PFSK-1 (cell line): ENCODE data around the gene GPRC5C.

ENCODE experiments used
- FOXP2 ChIP-seq: optimal IDR thresholded peaks from 2 replicates; pipeline ENCODE3; 2011; ENCODE audit warnings: borderline replicate concordance, control low read depth, inconsistent platforms; ENCODE audit not compliant: insufficient read depth; ENCODE audit errors: extremely low read length, extremely low read depth
- POLR2AphosphoS5 ChIP-seq: IDR thresholded peaks from 2 replicates; pipeline ENCODE4 v1.6.1; 2012; ENCODE audit warnings: low read depth, mild to moderate bottlenecking, control low read depth, low read length, moderate library complexity
- SIN3A ChIP-seq: IDR thresholded peaks from 2 replicates; pipeline ENCODE4 v1.6.1; 2012; ENCODE audit warnings: mild to moderate bottlenecking, low read length, moderate library complexity, borderline replicate concordance; ENCODE audit not compliant: insufficient read depth
- TAF1 ChIP-seq: IDR thresholded peaks from 2 replicates; pipeline ENCODE4 v1.6.1; 2012; ENCODE audit warnings: low read length, control low read depth, borderline replicate concordance; ENCODE audit not compliant: insufficient read depth
- TF ChIP-seq, protein P1 (sequence below), 2 experiments: IDR thresholded peaks; 2 replicates each; pipeline versions ENCODE4 v1.6.1 to v1.8.0; 2011 to 2012; ENCODE audit warnings: low read depth in 2 of 2, low read length in 2 of 2, control low read depth in 1 of 2, inconsistent platforms in 1 of 2, mild to moderate bottlenecking in 1 of 2, moderate library complexity in 1 of 2; ENCODE audit not compliant: insufficient read depth in 1 of 2

GPRC5C gene

DNA sequence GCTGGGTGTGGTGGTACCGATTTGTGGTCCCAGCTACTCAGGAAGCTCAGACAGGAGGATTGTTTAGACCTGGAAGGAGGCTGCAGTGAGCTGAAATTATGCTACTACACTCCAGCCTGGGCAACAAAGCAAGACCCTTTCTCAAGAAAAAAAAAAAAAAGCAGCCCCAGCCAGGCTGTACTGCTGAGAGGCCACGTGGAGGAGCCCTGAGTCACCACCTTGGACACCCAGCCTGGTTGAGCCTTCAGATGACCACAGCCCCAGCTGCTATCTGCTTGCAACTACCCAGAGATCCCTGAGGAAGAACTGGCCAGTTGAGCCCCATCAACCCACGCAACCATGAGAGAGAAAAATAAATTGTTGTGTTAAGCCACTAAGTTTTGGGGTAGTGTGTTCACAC is 23.6 kb upstream of the GPRC5C start:
- TF ChIP-seq FOXP2: no peak
- no peak for TF ChIP-seq SIN3A
- TF ChIP-seq, protein P1, sequence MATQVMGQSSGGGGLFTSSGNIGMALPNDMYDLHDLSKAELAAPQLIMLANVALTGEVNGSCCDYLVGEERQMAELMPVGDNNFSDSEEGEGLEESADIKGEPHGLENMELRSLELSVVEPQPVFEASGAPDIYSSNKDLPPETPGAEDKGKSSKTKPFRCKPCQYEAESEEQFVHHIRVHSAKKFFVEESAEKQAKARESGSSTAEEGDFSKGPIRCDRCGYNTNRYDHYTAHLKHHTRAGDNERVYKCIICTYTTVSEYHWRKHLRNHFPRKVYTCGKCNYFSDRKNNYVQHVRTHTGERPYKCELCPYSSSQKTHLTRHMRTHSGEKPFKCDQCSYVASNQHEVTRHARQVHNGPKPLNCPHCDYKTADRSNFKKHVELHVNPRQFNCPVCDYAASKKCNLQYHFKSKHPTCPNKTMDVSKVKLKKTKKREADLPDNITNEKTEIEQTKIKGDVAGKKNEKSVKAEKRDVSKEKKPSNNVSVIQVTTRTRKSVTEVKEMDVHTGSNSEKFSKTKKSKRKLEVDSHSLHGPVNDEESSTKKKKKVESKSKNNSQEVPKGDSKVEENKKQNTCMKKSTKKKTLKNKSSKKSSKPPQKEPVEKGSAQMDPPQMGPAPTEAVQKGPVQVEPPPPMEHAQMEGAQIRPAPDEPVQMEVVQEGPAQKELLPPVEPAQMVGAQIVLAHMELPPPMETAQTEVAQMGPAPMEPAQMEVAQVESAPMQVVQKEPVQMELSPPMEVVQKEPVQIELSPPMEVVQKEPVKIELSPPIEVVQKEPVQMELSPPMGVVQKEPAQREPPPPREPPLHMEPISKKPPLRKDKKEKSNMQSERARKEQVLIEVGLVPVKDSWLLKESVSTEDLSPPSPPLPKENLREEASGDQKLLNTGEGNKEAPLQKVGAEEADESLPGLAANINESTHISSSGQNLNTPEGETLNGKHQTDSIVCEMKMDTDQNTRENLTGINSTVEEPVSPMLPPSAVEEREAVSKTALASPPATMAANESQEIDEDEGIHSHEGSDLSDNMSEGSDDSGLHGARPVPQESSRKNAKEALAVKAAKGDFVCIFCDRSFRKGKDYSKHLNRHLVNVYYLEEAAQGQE (IDR thresholded peaks at IDR 0.05; ENCODE audit: insufficient read depth in 1 of 2, low read depth in 2 of 2, low read length in 2 of 2): no peak
- no peak for TF ChIP-seq TAF1
- no peak for TF ChIP-seq POLR2AphosphoS5

DNA sequence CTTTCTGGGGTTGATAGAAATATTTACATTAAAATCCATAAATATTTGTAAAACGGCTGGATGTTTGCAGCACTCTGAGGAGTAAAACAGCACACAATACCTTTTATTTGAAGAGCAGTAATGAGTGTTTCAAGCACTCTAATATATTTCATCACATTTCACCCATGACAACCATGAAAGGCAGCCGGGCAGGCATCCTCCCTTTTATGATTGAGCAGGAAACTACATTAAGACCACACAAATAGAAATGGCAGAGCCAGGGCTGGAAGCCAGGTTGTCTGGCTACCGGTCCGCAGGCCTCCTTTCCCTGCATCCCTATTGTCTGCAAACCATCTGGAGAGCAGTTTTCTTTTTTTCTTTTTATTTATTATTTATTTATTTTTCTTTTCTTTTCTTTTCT is 23.1 kb upstream of the GPRC5C start:
- TF ChIP-seq POLR2AphosphoS5: no peak
- no peak for TF ChIP-seq SIN3A
- TF ChIP-seq, protein P1 (IDR thresholded peaks at IDR 0.05; ENCODE audit: insufficient read depth in 1 of 2, low read depth in 2 of 2, low read length in 2 of 2): no peak
- TF ChIP-seq TAF1: no peak
- no peak for TF ChIP-seq FOXP2

DNA sequence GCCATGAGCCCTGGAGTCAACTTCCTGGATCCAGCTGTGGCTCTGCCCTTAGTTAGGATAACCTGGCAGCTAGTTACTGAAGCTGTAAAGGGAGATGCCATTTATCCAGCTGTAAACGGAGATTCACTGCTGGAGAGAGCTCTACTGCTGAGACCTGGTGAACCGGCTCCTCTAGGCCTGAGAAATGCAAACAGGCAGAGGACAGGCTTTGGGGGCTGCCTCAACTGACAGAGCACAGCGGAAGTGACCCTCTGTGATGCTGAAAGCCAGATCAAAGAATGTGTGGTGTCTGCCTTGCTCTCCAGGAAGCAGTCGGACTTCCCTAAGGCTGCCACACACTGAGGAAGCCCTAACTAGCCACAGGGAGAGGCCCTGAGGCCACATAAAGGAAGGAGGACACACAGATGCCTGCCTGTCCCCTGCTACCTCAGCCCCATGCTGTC is 21.9 kb upstream of the GPRC5C start:
- no peak for TF ChIP-seq TAF1
- TF ChIP-seq SIN3A: no peak
- TF ChIP-seq, protein P1 (IDR thresholded peaks at IDR 0.05; ENCODE audit: insufficient read depth in 1 of 2, low read depth in 2 of 2, low read length in 2 of 2): no peak
- no peak for TF ChIP-seq FOXP2
- TF ChIP-seq POLR2AphosphoS5: no peak

- no peak for TF ChIP-seq FOXP2
- TF ChIP-seq SIN3A: no peak
- TF ChIP-seq, protein P1 (IDR thresholded peaks at IDR 0.05; ENCODE audit: insufficient read depth in 1 of 2, low read depth in 2 of 2, low read length in 2 of 2): no peak
- no peak for TF ChIP-seq POLR2AphosphoS5
- TF ChIP-seq TAF1: no peak
Observed at GRCh38 chr17:74412581-74412980, 19.3 kb upstream of the GPRC5C start.

- TF ChIP-seq TAF1 (no peak), FOXP2 (no peak), POLR2AphosphoS5 (no peak), SIN3A (no peak)
- TF ChIP-seq, protein P1 (IDR thresholded peaks at IDR 0.05; ENCODE audit: insufficient read depth in 1 of 2, low read depth in 2 of 2, low read length in 2 of 2): no peak
Observed at GRCh38 chr17:74413491-74413890, 18.4 kb upstream of the GPRC5C start.
